Measurements from ENCODE around the gene RNF150. TPM values are rescaled to one million over a fixed set of nuclear protein-coding genes. Genes with fewer than 3 reads are reported as not detected.

The RNF150 gene
- total RNA-seq, 1 experiment from 2014 or later: 4.4 TPM

GRCh38 chr4:141075553-141075952 lies 57.7 kb downstream of the RNF150 start:
- no peak overlapping the region for H3K56ac ChIP-seq (ENCODE audit: insufficient read length, low read depth, low read length)

More at GRCh38 chr4:141075553-141075952, 57.7 kb downstream of the RNF150 start:
- Histone ChIP-seq H2AFZ (ENCODE audit: low read length) (no peak overlapping the region), H2BK15ac (ENCODE audit: low read depth, low read length) (no peak overlapping the region), H2BK12ac (ENCODE audit: insufficient read length, low read depth, low read length) (no peak overlapping the region), H4K5ac (ENCODE audit: insufficient read length, low read depth, low read length) (no peak overlapping the region), H4K20me1 (ENCODE audit: control insufficient read depth, insufficient read depth, insufficient read length) (no peaks in the 10 kb centered on the region), H3K4me1 (ENCODE audit: insufficient read depth, low read length) (peaks cover 5% of the 10 kb centered on the region), H3K9ac (ENCODE audit: extremely low read depth, insufficient read length, low read length) (no peak overlapping the region), H3K79me2 (ENCODE audit: insufficient read depth, low read length) (no peaks in the 10 kb centered on the region), H2BK20ac (ENCODE audit: low read depth, low read length, poor library complexity, severe bottlenecking) (no peak overlapping the region), H3K27ac (ENCODE audit: insufficient read length, low read depth, low read length) (no peak overlapping the region), H3K4ac (ENCODE audit: low read depth, low read length) (no peak overlapping the region), H3K18ac (ENCODE audit: insufficient read length, low read depth, low read length) (no peak overlapping the region), H2AK5ac (ENCODE audit: insufficient read length, low read length) (no peak overlapping the region), H3K23ac (ENCODE audit: insufficient read length, low read depth, low read length) (no peak overlapping the region), H3K14ac (ENCODE audit: insufficient read depth, low read length) (no peak overlapping the region), H4K91ac (ENCODE audit: insufficient read length, low read depth, low read length) (no peak overlapping the region), H4K8ac (replicated peaks; ENCODE audit: insufficient read length, low read depth, low read length) (no peak overlapping the region), H3K23me2 (ENCODE audit: insufficient read length, low read depth, low read length, poor library complexity, severe bottlenecking) (no peaks in the 10 kb centered on the region), H3K27me3 (ENCODE audit: insufficient read depth, low read length) (no peaks in the 10 kb centered on the region), H2BK5ac (ENCODE audit: insufficient read length, low read length) (no peak overlapping the region), H3K79me1 (ENCODE audit: insufficient read depth, low read depth, low read length, poor library complexity, severe bottlenecking) (no peaks in the 10 kb centered on the region), H3K9me3 (ENCODE audit: control insufficient read depth, low read depth, low read length) (no peaks in the 10 kb centered on the region), H2BK120ac (ENCODE audit: low read depth, low read length, poor library complexity, severe bottlenecking) (no peak overlapping the region), H3K4me2 (ENCODE audit: insufficient read depth, insufficient read length, low read length) (no peak overlapping the region), H3T11ph (ENCODE audit: low read length) (no peak overlapping the region)
- DNase-seq: no peak
- Mint-ChIP-seq H3K9me3 (no peaks in the 10 kb centered on the region), H3K36me3 (ENCODE audit: insufficient read depth in 1 of 3, low read depth in 3 of 3) (no peaks in the 10 kb centered on the region), H3K27ac (no peak overlapping the region), H3K27me3 (ENCODE audit: low read depth) (no peaks in the 10 kb centered on the region), H3K4me1 (peaks cover 11 to 12% of the 10 kb centered on the region in 2 experiments), H3K4me3 (no peak overlapping the region)
- no peak for TF ChIP-seq CTCF (conservative IDR thresholded peaks at IDR 0.05)
